Breast epithelium (tissue), 4 donors: ENCODE measurements around the gene PKNOX2. TPM values are rescaled to one million over a fixed set of nuclear protein-coding genes. Genes with fewer than 3 reads are reported as not detected.

ENCODE experiments used
- DNase-seq, 2 donors: peaks; one replicate each; pipeline ENCODE4 v3.0.0-alpha.2; 2019; ENCODE audit warnings: low spot score in 2 of 2
- H3K27ac ChIP-seq, 2 donors: fragments of 200-600 bp; sonication (generic) in 1 of 2; one replicate each; pipeline ENCODE4 v1.5.1; 2016 to 2019; ENCODE audit warnings: mild to moderate bottlenecking in 1 of 2
- H3K27me3 ChIP-seq, 2 donors: fragments of 200-600 bp; sonication (generic) in 1 of 2; one replicate each; pipeline versions ENCODE4 v1.5.1 to v1.6.0; 2017 to 2019; ENCODE audit warnings: control low read depth in 1 of 2, mild to moderate bottlenecking in 1 of 2
- H3K36me3 ChIP-seq: fragments of 200-600 bp; one replicate; pipeline ENCODE4 v1.5.1; 2019
- H3K4me1 ChIP-seq, 2 donors: fragments of 200-600 bp; sonication (generic); one replicate each; pipeline ENCODE4 v1.5.1; 2016 to 2019; ENCODE audit warnings: control low read depth in 1 of 2
- H3K4me3 ChIP-seq, 3 donors: fragments of 200-600 bp; sonication (generic); 1 replicate in 2 of 3; 2 replicates in 1 of 3; pipeline ENCODE4 v1.5.1; 2016 to 2019; ENCODE audit warnings: mild to moderate bottlenecking in 3 of 3, moderate library complexity in 2 of 3
- H3K9me3 ChIP-seq, 2 donors: fragments of 200-600 bp; sonication (generic) in 1 of 2; one replicate each; pipeline ENCODE4 v1.5.1; 2016 to 2019; ENCODE audit warnings: control low read depth in 1 of 2
- CTCF ChIP-seq, 3 donors: fragments of 450-650 bp; IDR thresholded peaks; one replicate each; pipeline ENCODE4 v1.5.1; 2016 to 2017; ENCODE audit warnings: antibody characterized with exemption in 3 of 3, mild to moderate bottlenecking in 3 of 3, moderate library complexity in 3 of 3
- POLR2A ChIP-seq: fragments of 450-650 bp; IDR thresholded peaks from one replicate; pipeline ENCODE4 v1.6.1; 2016; ENCODE audit warnings: antibody characterized with exemption, mild to moderate bottlenecking, moderate library complexity
- POLR2AphosphoS5 ChIP-seq, 3 donors: sonication (generic); formaldehyde crosslinking; IDR thresholded peaks; one replicate each; pipeline ENCODE4 v1.6.1; 2017; ENCODE audit warnings: antibody characterized with exemption in 3 of 3
- intact Hi-C: fragments of 100-400 bp; cut with DNase I; formaldehyde crosslinking; loops from one replicate; pipeline ENCODE4 v1.15.1; 2023; ENCODE audit warnings: low total_unique reads
- total RNA-seq, 3 donors: library from RNA; depleted of rRNA; stranded (reverse); fragments of >200 nt; gene quantifications; one replicate each; pipeline ENCODE4 v1.1.0, GENCODE V29; 2016

PKNOX2 gene
- total RNA-seq, 3 donors from 2014 or later, result 0.32 to 1.0 (median 0.66) TPM

GRCh38 chr11:125319649-125320048, 155.1 kb downstream of the PKNOX2 start:
- no peaks in the 10 kb centered on the region for H3K9me3 ChIP-seq
- no peak overlapping the region for H3K4me3 ChIP-seq
- H3K27ac ChIP-seq, result no peak overlapping the region
- no peak for DNase-seq
- intact Hi-C loops, result no loop called here
- no peaks in the 10 kb centered on the region for H3K4me1 ChIP-seq
- TF ChIP-seq POLR2AphosphoS5 (IDR thresholded peaks at IDR 0.05) (no peak), CTCF (IDR thresholded peaks at IDR 0.05) (no peak), POLR2A (no peak)
- H3K36me3 ChIP-seq, result no peaks in the 10 kb centered on the region
- H3K27me3 ChIP-seq, result no peaks in the 10 kb centered on the region

DNA sequence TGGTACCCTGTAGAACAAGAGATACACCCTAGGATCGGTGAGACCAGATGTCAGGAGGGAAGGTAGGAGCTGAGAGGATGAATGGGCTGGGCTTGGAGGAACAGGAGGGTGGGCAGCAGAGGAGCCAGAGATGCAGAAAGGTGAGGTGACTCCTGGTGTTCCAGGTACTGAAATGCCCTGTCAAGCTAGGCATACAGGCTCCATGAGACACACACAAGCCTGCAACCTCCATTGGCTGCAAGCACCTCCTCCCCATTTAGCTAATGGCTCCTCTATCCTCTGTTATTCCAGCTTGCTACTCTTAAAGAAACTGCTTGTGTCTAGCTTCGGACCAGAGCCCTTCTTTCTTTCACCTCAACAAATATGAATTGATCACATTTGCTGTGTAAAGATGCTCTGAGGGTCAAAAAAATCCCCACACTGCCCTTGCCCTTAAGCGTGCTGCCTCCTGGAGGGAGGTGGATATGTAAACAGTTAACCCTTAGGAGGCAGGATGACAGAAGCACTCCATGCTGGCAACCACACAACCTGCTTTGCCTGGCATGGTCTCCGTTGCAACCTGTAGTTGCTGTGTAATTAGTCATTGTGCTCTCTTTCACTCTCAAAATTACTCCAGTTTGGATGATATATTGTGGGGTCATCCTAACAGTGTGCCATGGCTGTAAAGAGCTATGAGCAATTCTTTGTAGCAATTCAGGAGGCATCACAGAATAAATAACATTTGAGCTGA, 156.0 kb downstream of the PKNOX2 start:
- no peaks in the 10 kb centered on the region for H3K4me1 ChIP-seq
- H3K4me3 ChIP-seq, result no peak overlapping the region
- no peaks in the 10 kb centered on the region for H3K9me3 ChIP-seq
- H3K36me3 ChIP-seq, result no peaks in the 10 kb centered on the region
- intact Hi-C loops, result no loop called here
- no peak overlapping the region for H3K27ac ChIP-seq
- TF ChIP-seq POLR2A (no peak), POLR2AphosphoS5 (IDR thresholded peaks at IDR 0.05) (no peak), CTCF (IDR thresholded peaks at IDR 0.05) (no peak)
- DNase-seq, result no peak
- H3K27me3 ChIP-seq, result no peaks in the 10 kb centered on the region

- Histone ChIP-seq H3K4me1 (no peaks in the 10 kb centered on the region), H3K4me3 (no peak overlapping the region), H3K9me3 (no peaks in the 10 kb centered on the region), H3K27me3 (no peaks in the 10 kb centered on the region), H3K36me3 (no peaks in the 10 kb centered on the region), H3K27ac (no peak overlapping the region)
- no peak for TF ChIP-seq CTCF (IDR thresholded peaks at IDR 0.05)
- no peak for TF ChIP-seq POLR2A
- no peak for TF ChIP-seq POLR2AphosphoS5 (IDR thresholded peaks at IDR 0.05)
- intact Hi-C loops, result no loop called here
- no peak for DNase-seq
Observed at GRCh38 chr11:125322289-125322688, 157.7 kb downstream of the PKNOX2 start.

GRCh38 chr11:125325196-125325595, 160.6 kb downstream of the PKNOX2 start:
- Histone ChIP-seq H3K27me3 (peaks cover 0 to 2% of the 10 kb centered on the region in 2 donors), H3K4me3 (no peak overlapping the region), H3K9me3 (no peaks in the 10 kb centered on the region), H3K36me3 (no peaks in the 10 kb centered on the region), H3K27ac (no peak overlapping the region), H3K4me1 (no peaks in the 10 kb centered on the region)
- no peak for DNase-seq
- intact Hi-C loops, result no loop called here
- no peak for TF ChIP-seq CTCF (IDR thresholded peaks at IDR 0.05)
- TF ChIP-seq POLR2AphosphoS5 (IDR thresholded peaks at IDR 0.05), result no peak
- no peak for TF ChIP-seq POLR2A

DNA sequence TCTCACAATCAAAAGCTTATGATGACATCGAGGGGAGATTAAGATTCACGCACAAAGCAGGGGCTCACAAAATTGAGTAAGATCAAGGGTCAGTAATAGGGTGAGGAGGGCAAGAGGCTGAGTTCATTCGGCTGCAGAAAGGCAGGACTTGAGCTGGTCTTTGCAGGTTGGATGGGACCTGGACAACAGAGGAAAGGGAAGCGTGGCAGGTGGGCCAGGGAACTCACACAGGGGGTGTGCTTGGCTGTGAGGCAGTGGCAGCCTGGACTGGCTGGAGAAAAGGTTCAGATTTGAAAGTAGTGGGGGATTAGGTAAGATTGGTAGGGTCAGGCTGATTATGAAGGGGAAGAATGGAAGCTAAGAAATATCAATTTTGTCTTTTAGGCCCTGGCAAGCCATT, 161.6 kb downstream of the PKNOX2 start:
- no peaks in the 10 kb centered on the region for H3K9me3 ChIP-seq
- no peak for DNase-seq
- no peak for TF ChIP-seq POLR2A
- no peak for TF ChIP-seq POLR2AphosphoS5 (IDR thresholded peaks at IDR 0.05)
- no peak for TF ChIP-seq CTCF (IDR thresholded peaks at IDR 0.05)
- no peaks in the 10 kb centered on the region for H3K36me3 ChIP-seq
- peaks cover 0 to 2% of the 10 kb centered on the region in 2 donors for H3K27me3 ChIP-seq
- no peaks in the 10 kb centered on the region for H3K4me1 ChIP-seq
- intact Hi-C loops, result no loop called here
- no peak overlapping the region for H3K4me3 ChIP-seq
- no peak overlapping the region for H3K27ac ChIP-seq
